Bronchial epithelial cell (primary cell): Measurements from ENCODE around the gene ZNF428. TPM values are rescaled to one million over a fixed set of nuclear protein-coding genes. Genes with fewer than 3 reads are reported as not detected.

Source experiments
- DNase-seq: peaks from one replicate; pipeline ENCODE4 v3.0.0-alpha.2; 2010; ENCODE audit warnings: low read depth
- FAIRE-seq: peaks from 2 replicates; lab custom pipeline; 2011; peaks lifted over from hg19 to GRCh38; lab: Jason Lieb, UNC
- H3K27me3 ChIP-seq: 2 replicates; pipeline ENCODE4 v1.5.1; 2011; ENCODE audit warnings: low read length; ENCODE audit not compliant: control insufficient read depth, insufficient read depth
- H3K36me3 ChIP-seq: 2 replicates; pipeline ENCODE4 v1.5.1; 2011; ENCODE audit warnings: low read length; ENCODE audit not compliant: control insufficient read depth, insufficient read depth
- H3K4me3 ChIP-seq: 2 replicates; pipeline ENCODE4 v1.5.1; 2011; ENCODE audit warnings: mild to moderate bottlenecking, low read depth, low read length, control low read depth
- CTCF ChIP-seq: IDR thresholded peaks from 2 replicates; pipeline ENCODE4 v1.5.1; 2011; ENCODE audit warnings: mild to moderate bottlenecking, moderate library complexity, low read length, control low read depth, inconsistent platforms; ENCODE audit not compliant: insufficient read depth, severe bottlenecking
- total RNA-seq: library from RNA; depleted of rRNA; stranded (reverse); fragments of >200 nt; gene quantifications from 2 replicates; pipeline ENCODE4 v1.2.1, GENCODE V29; 2014

The ZNF428 gene
- total RNA-seq, 1 donor from 2014 or later = 14.5 TPM

- H3K4me3 ChIP-seq = no peak overlapping the region
- FAIRE-seq = no peak
- H3K36me3 ChIP-seq = no peaks in the 10 kb centered on the region
- no peaks in the 10 kb centered on the region for H3K27me3 ChIP-seq
- DNase-seq = no peak
- TF ChIP-seq CTCF = no peak
These were observed 3.5 kb upstream of the ZNF428 start for GRCh38 chr19:43622956-43623355.

DNA sequence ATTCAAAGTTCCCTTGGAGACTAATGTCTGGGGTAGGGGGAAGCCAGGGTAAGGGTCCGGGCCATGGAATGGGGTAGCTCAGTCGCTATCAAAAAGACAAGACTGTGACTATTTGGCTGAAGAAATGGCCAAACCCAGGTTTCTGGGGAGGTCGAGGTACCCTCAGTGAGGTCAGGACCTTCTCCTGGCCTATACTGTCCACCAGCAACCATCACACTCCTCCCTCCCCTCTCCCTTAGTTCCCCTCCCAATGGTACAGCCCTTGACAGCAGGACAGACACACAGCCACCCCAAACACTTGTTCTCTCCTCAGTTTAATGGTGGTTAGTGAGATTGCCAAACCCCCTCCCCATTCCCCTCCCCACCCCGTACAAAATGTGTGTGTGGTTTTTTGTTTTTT, 2.6 kb upstream of the ZNF428 start:
- no peak for FAIRE-seq
- Histone ChIP-seq H3K4me3 (no peak overlapping the region), H3K36me3 (no peaks in the 10 kb centered on the region), H3K27me3 (no peaks in the 10 kb centered on the region)
- DNase-seq = no peak
- no peak for TF ChIP-seq CTCF

DNA sequence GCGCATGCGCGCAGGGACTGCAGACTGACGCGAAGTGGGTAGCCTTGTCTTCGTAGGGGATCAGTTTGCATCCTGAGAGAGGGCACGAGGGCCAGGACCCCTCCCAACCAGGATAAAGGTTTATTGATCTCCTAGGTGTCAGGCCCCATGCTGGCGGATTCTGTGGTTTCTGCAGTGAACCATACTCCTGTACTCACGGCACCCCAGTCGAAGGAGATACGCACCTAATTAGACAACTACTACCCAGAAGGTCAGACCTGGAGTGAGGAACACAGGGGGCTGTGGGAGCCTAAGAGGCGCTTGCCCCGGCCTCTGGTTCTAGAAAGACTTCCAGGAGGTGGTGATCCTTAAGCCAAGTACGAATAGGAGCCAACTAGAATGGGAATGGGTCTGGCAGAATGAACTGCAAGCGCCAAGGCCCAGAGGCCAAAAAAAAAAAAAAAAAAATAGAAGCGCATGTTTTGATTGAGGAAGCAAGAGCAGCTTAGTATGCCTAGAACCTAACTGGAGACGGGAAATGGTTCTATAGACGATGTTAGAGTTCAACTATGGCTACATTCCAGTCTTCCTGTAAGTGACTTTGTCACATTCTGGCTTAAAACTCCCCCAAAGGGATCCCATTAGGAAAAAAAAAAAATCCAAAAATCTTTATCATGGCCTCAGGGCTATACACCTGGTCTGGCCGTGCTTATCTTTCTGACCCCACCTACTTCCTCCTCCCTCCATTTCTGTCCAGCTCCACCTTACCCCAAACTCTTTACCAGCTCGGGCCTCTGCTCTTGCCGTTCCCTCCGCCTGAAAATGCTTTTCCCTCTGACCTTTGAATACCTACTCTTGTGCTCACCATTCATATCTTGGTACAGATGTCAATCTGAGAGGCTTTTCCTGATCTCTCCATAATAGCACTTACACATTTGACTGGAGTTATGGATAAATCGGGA, 902 bp upstream of the ZNF428 start:
- DNase-seq (no peak), FAIRE-seq (no peak)
- Histone ChIP-seq H3K36me3 (no peaks in the 10 kb centered on the region), H3K27me3 (no peaks in the 10 kb centered on the region), H3K4me3 (peak overlapping the region; percentile 57)
- no peak for TF ChIP-seq CTCF

DNA sequence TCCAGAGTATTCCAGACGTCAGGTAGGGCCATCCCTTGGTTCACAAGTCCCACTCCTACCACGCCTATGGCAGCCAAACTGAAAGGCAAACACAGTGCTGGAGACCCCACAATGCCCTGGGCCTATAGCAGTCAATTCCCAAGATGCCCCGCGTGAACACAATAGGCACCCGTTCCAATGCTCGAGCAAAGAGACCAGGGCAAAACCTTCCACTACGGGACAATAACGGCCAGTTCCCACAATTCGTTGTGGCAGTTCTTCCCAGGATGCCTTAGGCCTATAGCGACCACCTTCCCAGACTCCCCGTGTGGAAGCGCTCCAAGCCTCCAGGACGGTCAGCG, 538 bp downstream of the ZNF428 start:
- no peaks in the 10 kb centered on the region for H3K36me3 ChIP-seq
- TF ChIP-seq CTCF = no peak
- H3K27me3 ChIP-seq = no peaks in the 10 kb centered on the region
- DNase-seq = no peak
- FAIRE-seq = peak; percentile 23
- peak overlapping the region; percentile 57 for H3K4me3 ChIP-seq

DNA sequence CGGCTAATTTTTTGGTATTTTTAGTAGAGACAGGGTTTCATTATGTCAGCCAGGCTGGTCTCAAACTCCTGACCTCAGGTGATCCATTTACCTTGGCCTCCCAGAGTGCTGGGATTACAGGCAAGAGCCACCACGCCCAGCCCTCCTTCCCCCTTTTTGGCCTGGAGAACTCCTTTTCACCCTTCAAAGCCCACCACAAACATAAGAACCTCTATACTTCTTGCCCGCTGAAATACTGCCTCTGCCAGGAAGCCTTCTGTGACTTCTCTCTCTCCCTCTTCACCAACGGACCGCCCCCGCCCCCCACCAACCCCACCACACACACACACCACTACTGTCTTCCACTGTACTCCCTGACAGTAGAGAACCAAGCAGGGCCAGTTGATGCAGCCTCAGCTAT, 2.5 kb downstream of the ZNF428 start:
- H3K4me3 ChIP-seq = no peak overlapping the region
- no peaks in the 10 kb centered on the region for H3K36me3 ChIP-seq
- FAIRE-seq (no peak), DNase-seq (no peak)
- TF ChIP-seq CTCF = no peak
- H3K27me3 ChIP-seq = no peaks in the 10 kb centered on the region

DNA sequence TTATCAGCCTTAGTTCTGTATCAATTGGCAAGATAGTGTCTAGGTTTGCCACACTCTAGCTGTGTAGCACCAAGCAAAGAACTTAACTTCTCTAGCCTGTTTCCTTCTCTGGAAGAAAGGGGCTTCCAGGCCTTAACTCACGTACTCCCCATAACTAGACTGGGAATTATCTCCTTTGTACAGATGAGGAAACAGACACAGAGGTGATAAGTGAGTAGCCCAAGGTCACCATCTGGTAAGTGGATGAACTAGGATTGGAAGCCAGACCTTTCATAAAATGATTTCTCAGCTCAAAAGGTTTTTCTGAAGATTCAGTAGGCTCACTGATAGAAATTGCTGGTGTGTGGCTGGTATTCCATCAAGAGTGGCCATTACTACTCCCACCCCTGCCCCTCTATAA, 3.1 kb downstream of the ZNF428 start:
- H3K27me3 ChIP-seq = no peaks in the 10 kb centered on the region
- no peak for TF ChIP-seq CTCF
- peaks cover 1% of the 10 kb centered on the region for H3K36me3 ChIP-seq
- FAIRE-seq (no peak), DNase-seq (no peak)
- H3K4me3 ChIP-seq = no peak overlapping the region
